HG03521 (cell line): Measurements from ENCODE around the gene ZDHHC7.

Experiments used
- ATAC-seq: cut with Tn5 transposase; IDR thresholded peaks from one replicate; pipeline ENCODE4 v1.9.1; 2021; ENCODE audit warnings: mild to moderate bottlenecking, moderate library complexity; ENCODE audit not compliant: unreplicated experiment

The ZDHHC7 gene

DNA sequence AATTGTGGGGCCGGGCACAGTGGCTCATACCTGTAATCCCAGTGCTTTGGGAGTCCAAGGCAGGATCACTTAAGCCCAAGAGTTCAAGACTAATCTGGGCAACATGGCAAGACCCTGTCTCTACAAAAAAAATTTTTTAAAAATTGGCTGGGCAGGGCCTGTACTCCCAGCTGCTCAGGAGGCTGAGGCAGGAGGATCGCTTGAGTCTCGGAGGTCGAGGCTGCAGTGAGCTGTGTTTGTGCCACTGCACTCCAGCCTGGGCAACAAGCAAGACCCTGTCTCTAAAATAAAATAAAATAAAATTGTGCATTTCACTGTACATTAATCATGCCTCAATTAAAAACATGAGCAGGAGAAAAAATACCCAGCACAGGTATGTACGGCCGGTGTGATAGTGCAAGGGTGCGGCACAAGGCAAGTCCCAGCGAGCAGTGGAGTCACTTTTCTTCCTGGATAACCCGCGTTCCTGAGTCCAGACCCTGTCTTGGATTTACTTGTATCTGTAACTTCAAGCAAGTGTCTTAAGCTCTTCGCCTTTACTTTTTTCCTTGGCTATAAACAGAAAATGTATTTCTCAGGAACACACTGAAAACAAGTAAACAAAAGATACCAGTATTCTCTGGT, 11.4 kb downstream of the ZDHHC7 start:
- no peak for ATAC-seq

DNA sequence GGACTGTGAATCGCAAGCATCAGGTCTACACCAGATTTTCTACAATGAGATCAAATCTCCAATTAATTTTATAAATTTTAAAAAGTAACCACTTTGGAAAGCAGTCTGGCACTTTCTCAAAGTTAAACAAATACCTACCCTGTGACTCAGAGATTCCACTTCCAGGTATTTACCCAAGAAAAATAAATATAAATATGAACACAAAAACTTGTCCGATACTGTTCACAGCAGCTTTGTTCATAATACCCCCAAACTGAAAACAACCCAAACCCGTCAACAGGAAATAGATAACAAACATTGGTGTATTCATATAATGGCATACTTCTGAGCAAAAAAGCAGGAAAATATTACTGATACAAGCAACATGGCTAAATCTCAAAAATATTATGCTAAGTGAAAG, 12.1 kb downstream of the ZDHHC7 start:
- no peak for ATAC-seq

DNA sequence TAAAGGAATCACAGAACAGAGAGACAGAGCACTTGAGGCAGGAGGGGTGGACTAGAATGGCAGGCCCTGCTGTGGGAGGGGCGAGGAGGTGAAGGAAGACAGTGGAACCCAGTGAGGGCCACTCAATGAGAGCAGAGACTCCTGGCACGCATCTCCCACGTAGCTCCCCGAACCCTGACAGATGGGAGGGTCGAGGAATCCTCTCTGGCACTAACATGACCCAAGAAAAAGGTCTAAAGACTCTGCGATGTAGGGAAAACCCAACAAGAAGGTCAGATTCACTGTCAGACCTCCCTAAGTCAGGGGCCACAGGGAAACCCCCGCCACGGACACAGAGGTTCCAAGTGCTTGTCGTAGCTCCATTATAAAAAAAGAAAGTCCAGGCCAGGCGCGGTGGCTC, 15.0 kb downstream of the ZDHHC7 start:
- ATAC-seq, result no peak

DNA sequence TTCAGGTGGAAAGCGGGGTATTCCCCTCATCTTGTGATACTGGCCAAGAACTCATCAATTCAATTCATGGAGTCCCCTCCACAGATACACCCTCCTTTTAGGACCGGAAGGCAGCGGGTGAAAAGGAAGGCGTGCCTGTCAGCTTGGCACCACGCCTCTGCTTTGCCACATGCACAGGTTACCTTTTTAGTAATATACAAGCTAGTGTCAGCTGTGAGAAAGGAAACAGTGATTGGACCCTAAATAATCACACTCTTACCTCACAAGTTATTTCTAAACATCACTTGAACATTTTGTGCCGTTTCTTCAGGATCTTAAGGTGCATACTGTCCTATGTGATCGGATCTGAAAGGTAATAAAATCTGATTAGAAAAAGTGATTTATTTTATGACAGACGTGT, 15.7 kb downstream of the ZDHHC7 start:
- ATAC-seq, result no peak

DNA sequence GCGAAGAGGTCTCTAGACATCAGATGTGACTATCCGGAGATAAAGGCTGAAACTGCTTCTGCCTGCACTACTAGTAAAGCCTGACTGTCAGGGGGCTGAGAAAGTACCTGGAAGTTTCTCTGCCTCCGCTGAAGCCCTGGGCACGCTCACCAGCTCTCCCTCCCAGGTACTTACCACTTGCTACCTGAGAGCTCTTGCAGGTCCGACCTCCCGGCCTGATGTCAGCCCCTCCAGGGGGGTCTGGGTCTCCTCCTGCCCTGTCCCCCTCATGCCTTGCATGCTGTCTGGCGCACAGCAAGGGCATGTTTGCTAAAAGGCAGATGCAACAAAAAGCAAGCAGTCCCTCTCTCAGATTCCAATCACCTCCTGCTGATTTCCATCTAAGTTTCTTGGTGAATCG, 17.4 kb downstream of the ZDHHC7 start:
- ATAC-seq, result no peak

DNA sequence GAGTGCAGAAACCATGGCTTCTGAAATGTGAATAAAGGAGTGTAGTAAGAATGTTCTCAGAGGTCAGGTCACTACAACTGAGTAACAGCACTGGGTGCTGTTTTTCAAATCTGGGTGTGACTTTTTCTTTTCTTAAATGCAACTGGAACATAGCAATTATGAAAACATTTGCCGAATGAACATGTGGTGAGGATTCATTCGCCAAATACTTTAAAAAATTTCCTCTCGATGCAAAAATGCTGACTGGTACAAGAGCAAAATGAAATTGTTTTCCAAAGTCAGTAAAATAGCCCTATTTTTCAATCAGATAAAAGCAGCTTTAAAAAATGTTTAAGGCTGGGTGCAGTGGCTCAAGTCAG, 18.6 kb downstream of the ZDHHC7 start:
- ATAC-seq, result no peak

DNA sequence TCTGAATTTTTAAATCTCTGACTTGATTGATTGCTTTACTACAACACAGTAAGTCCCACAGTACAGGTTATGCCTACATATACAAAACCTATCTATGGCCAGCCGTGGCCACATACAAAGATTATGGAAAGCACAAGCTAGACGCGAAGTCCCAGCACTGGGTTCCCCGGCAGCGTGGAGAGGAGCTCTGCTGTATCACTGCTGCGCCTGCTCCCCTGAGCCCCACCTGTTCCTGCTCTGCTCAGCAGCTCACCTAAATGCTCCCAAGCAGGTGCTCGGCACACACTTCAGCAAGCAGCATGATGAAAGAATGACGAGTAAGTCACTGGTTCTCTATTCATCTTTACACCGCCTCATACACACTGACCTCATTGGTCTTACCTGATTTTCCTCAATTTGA, 20.6 kb downstream of the ZDHHC7 start:
- no peak for ATAC-seq

DNA sequence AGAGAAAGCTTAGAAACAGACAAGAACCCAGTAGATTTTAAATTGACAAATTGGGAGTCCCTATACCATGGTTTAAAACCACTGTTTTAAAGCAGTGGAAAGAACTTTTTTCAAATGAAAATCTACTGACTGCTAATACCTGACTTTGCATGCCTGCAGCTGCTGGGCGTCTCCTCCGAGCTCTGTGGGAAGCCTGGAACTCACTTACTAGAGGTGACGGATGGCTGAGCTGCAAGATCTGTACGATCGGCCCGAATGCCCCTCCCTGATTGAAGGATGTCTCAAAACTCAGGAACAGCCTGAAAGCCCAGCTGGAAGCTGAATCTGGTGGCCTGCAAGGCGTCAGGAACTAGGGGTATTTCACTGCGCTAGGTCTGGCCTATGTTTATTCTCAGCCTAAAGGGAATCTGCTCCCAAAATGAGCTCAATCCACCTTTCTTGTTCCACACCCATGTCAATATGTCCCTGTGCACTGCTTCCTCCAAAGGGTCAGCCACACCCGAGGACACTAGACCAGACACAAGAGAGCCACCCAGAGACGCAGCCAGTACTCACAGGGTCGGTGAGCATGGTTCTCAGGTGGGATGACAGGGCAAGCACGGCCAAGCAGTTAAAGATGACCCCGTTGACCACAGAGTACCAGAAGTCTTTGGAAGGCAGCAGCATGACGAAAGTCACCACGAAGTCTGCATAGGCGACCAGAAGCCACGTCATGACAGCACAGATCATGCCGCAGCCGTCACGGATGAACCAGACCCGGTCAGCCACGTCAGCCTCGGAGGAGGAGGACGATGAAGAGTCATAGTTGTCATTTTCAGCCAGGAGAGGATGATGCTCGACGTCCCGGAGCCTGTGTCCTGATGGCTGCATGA, 21.4 kb downstream of the ZDHHC7 start:
- ATAC-seq, result no peak

DNA sequence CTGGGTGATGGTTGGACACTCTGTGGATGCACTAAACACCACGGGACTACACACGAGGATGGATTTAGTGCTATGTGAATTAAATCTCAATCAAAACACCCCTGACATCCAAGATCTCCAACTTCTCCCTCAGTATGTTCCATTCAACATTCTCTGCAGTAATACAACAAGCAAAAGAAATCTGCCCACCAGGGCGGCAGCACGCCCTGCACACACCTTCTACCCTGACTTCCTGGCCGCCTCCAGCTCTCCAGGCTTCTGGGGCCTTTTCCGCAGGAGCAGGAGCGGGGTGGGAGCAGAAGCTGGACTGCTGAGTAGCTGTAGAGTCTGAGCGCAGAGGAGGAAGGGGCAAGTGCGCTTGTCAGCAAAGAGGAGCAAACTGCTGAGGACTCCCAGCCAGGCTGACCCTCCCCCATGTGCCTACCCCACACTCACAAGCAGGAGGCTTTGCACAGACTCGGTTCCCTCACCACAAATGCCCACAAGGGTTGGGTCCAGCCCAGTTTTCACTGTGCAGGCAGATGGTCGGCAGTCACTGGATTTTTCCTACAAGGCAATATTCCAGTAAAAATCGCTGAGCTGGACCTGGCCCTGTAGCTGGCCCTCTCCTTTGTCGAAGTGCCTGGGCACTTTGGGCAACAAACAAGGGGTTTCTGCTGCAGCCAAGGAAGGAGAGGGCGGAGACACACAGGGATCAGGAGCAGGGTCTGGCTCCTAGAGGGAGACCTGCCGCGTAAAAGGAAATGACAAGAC, 22.8 kb downstream of the ZDHHC7 start:
- no peak for ATAC-seq

DNA sequence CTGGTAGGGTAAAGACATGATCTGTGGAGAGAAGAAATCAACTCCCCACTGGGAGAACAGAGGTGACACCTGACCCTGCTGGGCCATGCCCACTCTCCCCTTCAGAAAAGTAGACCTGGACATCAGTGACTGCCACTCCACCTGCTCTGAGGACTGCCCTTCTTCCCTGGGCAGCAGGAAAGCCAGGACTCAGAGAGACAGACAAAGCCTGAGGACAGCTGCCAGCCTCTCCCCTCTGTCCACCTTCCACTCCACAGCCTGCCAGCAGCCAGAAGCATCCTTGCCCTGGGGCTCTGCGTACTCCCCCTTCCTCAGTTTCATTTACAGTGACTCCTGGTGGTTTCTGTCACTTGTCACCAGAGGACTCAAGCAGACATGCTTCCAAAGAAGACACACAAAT, 24.5 kb downstream of the ZDHHC7 start:
- no peak for ATAC-seq

DNA sequence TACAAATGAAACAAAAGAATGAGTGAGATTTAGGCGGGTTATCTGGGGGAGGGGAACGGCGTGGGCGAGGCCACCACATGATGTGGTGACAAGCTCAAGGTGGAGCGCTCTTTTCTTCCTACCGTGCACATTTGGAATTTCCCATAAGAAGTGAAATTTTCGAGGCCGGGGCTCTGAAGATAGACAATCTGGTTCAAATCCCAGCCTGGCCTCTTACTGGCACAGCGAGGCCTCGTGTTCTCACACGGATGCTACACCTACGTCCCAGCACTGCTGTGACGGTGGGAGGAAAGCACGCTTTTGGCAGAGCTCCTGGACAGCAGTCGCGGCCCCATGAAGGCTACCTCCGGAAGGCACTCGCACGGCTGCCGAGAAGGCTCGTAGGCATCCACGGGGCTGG, 25.2 kb downstream of the ZDHHC7 start:
- no peak for ATAC-seq

DNA sequence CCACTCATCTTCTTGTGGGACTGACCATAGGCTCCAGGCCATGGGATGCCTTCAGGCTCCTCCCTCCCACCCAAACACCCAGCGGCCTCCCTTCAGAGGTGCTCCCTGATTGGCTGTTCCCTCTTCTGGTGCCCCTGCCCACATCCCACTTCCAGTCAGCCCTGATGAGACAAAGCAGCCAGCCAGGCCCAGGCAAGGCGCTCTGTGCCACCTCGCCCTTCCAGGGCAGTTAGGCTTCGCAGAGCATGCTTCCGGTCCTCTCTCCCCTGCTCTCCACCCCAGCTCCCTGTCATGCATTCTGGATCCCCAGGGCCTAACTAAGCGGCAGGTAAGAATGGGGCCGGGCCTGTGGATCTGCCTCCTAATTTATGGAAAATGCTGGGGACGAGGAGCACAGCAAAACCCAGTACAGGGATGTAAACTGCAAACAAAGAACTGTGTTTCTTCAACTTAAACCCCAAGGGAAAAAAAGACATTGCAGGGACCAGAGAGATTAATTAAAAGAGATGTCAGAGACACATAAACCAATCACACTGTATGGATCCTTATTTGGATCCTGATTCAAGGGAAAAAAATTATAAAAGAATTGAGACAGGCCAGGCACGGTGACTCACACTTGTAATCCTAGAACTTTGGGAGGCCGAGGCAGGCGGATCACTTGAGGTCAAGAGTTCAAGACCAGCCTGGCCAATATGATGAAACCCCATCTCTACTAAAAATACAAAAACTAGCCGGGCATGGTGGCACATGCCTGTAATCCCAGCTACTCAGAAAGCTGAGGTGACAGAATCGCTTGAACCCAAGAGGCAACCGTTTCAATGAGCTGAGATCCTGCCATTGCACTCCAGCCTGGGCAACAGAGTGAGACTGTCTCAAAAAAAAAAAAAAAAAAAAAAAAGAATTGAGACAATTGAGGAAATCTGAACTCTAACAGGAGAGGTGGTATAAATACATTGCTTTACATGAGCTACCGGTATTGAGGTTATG, 26.0 kb downstream of the ZDHHC7 start:
- no peak for ATAC-seq

DNA sequence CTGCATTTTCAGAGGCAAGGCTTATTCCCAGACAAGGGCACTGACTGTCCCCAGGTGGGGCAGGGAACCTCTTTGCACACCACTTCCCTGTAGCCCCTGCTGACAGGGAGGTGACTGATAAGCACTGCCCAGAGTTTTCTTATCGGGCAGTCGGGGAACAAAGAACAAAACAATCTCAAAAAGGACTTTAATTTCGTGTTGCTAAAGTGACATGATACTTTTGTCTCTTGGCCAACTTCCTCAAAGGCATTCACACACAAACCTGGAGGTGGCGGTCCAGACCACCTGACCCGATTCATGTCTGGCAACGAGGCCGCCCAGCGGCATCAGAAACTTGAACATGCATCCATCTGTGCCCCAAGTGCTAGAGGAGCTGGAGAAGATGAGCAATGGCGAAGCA, 28.9 kb downstream of the ZDHHC7 start:
- ATAC-seq, result no peak

DNA sequence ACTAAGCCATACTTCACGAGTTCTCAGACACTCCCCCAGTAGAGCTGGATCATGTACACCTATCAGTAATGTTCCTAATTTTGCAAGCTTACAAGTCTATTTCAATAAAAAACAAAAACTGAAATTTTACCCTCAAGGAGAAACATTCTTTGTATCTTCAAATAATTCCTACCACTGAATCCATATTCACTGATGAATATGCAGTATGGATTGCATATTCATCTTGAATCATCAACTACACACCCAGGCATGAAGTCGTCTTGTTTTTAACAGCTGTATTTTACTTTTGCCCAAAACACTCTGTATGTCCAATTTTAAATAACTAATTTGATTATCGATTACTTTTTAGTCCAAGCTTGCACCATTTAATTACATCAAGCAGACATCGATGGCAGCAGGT, 31.8 kb downstream of the ZDHHC7 start:
- no peak for ATAC-seq

DNA sequence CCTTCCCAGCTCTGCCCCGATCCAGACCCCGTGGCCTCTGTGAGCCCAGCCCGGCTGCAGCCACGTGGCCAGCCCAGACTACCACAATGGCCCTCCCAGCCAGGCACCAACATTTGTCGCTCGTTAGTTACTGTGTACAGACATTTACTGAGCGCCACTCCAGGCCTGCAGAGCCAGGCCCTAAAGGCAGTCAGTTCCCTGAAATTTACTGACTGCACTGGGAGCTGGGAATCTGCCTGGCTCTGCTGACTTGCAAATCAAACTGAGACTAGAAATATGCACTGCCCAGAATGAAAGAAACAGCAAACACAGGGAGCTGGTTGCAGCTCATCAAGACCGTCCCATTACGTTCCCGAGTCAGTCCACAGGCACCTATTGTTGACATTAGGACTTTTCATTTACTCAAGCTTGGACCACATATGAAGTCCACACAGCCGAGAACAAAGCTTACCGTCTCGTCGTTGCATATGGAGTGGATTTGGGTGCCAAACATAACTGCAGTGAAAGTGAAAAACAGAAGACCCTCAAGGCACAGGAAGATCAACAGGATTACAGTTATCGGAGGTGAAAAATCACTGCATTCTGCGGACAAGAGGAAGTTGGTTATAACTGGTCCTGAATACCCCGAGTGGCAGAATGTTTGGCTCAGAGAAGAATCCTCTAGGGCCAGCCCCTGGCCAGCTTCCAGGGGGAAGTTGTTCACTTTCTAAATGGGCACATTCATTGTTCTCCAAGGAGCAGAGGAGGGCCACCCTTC, 34.5 kb downstream of the ZDHHC7 start:
- ATAC-seq, result no peak

DNA sequence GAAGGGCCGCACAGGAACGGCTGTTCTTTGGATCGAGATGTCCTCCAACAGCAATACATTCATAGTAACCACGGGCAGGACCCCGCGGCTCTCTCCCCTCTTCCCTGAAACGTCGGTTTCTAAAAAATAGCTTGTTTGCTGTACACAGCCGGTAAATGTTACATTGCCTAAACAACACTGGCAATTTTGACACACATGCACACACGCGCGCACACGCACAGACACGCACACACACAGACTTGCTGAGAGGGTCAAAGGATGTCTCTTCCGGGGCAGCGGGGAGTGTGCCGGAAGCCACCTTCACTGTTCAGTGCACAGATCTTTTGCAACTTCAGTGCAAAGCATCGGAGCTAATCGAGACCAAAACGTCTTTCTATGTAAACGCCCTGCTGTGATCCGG, 35.8 kb downstream of the ZDHHC7 start:
- ATAC-seq, result no peak

DNA sequence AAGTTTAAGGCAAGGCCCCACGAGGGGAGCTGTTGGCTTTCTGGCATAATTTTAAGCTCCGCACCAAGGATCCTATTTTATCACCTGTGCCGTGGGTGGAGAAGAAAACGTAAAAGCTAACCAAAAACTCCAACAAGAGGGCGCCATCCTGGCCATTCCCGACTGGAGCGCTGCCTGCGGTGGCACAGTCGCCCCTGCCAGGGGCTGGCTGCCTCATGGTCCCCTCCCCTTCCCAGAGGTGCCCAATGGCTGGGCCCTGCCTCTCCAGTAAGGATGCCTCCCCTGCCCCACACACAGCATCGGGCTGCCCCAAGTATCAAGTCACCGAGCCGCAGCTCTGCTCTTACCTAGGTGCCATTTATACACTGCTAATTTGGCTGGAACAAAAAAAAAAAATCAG, 36.3 kb downstream of the ZDHHC7 start:
- ATAC-seq, result no peak

DNA sequence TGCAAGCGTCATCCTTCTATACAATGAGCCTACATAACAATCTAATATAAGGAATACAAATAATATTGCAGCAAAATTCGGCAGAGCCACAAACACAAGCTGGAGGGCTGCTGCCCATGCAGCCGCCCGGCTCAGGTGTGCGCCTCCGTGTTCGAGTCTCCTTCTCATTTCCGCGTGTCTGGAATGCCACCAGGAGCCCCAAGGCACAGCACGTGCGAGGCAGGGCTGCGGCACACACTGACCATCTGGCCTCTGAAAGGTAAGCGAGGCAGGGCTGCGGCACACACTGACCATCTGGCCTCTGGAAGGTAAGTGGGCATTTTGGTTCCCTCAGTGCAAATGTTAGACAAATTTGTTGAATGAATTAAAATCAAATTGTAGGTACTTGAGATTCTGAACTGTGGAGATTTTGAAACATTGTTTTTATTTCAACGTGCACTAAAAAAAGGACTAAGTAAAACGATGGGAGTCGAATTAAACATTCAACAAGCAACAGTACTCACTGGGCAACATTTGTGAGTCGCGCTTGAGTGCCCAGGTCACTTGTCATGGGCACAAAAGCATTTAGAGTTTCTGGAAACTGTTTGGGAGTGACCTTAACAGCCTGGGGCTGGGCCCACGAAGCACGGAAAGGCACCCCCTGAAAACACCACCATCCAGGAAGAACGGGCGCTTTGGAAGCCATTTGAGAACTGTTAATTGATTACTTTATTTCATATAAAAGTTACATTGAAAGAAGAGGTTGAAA, 37.4 kb downstream of the ZDHHC7 start:
- ATAC-seq, result no peak

DNA sequence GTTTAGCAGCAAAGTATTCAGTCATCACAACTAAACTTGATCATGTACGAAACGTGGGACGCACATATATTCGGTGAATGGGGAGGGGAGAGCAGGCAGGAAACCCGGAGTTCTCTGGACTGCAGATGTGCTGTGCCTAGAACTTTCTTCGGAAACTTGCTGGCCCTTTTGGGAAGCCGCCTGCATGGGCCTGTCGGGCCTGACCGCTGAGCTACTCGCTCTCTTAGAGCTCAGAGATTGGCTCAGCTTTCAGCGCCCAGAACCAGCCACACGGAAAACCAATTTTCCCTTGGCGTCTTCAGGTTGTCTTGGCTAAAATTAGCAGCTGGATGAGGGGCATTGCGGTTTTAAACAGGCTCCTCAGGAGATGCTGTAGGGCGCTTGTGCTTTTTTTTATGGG, 38.1 kb downstream of the ZDHHC7 start:
- ATAC-seq, result no peak
